CD14-positive monocyte (primary cell): ENCODE data around the gene JMJD6. TPM values are rescaled to one million over a fixed set of nuclear protein-coding genes. Genes with fewer than 3 reads are reported as not detected.

Experiments
- DNase-seq, 3 donors: peaks; one replicate each; pipeline ENCODE4 v3.0.0-alpha.2; 2011 to 2022
- H2AFZ ChIP-seq: 2 replicates; pipeline ENCODE4 v1.6.0; 2012; ENCODE audit warnings: mild to moderate bottlenecking, low read depth, low read length, inconsistent platforms; ENCODE audit not compliant: insufficient read depth, poor library complexity, severe bottlenecking
- H3K27ac ChIP-seq, 2 donors: 1 replicate in 1 of 2; 2 replicates in 1 of 2; pipeline ENCODE4 v1.5.1; 2012 to 2013; ENCODE audit warnings: low read length in 2 of 2, control low read depth in 1 of 2, inconsistent platforms in 1 of 2, low read depth in 1 of 2, mild to moderate bottlenecking in 1 of 2
- H3K27me3 ChIP-seq, 2 donors: one replicate each; pipeline versions ENCODE4 v1.6.0 to v1.6.1; 2011 to 2013; ENCODE audit warnings: low read length in 2 of 2; ENCODE audit not compliant: control insufficient read depth in 2 of 2, insufficient read depth in 2 of 2
- H3K36me3 ChIP-seq, 2 donors: replicated peaks in 1 of 2; 1 replicate in 1 of 2; 2 replicates in 1 of 2; pipeline versions ENCODE4 v1.5.1 to v1.6.1; 2012 to 2013; ENCODE audit warnings: low read length in 2 of 2, control low read depth in 1 of 2, inconsistent platforms in 1 of 2, mild to moderate bottlenecking in 1 of 2; ENCODE audit not compliant: insufficient read depth in 2 of 2, control insufficient read depth in 1 of 2
- H3K4me1 ChIP-seq, 2 donors: 1 replicate in 1 of 2; 2 replicates in 1 of 2; pipeline versions ENCODE4 v1.5.1 to v1.6.1; 2012 to 2013; ENCODE audit warnings: low read length in 2 of 2, control low read depth in 1 of 2, inconsistent platforms in 1 of 2, mild to moderate bottlenecking in 1 of 2, moderate library complexity in 1 of 2; ENCODE audit not compliant: insufficient read depth in 2 of 2, control insufficient read depth in 1 of 2
- H3K4me2 ChIP-seq: replicated peaks from 2 replicates; pipeline ENCODE3; 2012; ENCODE audit warnings: low read length, moderate library complexity, mild to moderate bottlenecking; ENCODE audit not compliant: poor library complexity, severe bottlenecking; ENCODE audit errors: extremely low read depth
- H3K4me3 ChIP-seq, 3 experiments: fragments of 200-600 bp in 1 of 3; sonication (generic) in 1 of 3; replicated peaks in 1 of 3; 1 replicate in 2 of 3; 2 replicates in 1 of 3; pipeline ENCODE4 v1.5.1; 2011 to 2013; ENCODE audit warnings: low read length in 3 of 3, mild to moderate bottlenecking in 3 of 3, control low read depth in 2 of 3, low read depth in 2 of 3, inconsistent platforms in 1 of 3, moderate library complexity in 1 of 3
- H3K79me2 ChIP-seq: 2 replicates; pipeline ENCODE4 v1.6.0; 2012; ENCODE audit warnings: mild to moderate bottlenecking, control low read depth, inconsistent platforms, low read length, moderate library complexity; ENCODE audit not compliant: insufficient read depth
- H3K9ac ChIP-seq: 2 replicates; pipeline ENCODE4 v1.6.0; 2017; ENCODE audit warnings: low read length, mild to moderate bottlenecking; ENCODE audit not compliant: insufficient read depth, poor library complexity, severe bottlenecking
- H3K9me3 ChIP-seq, 2 donors: replicated peaks in 1 of 2; 1 replicate in 1 of 2; 2 replicates in 1 of 2; pipeline versions ENCODE4 v1.5.1 to v1.6.1; 2012 to 2013; ENCODE audit warnings: low read length in 2 of 2, control low read depth in 1 of 2; ENCODE audit not compliant: control insufficient read depth in 1 of 2, insufficient read depth in 1 of 2
- H4K20me1 ChIP-seq: 2 replicates; pipeline ENCODE4 v1.6.0; 2012; ENCODE audit warnings: mild to moderate bottlenecking, low read length, control low read depth, moderate library complexity; ENCODE audit not compliant: insufficient read depth
- H3K27ac Mint-ChIP-seq, 7 donors: one replicate each; pipeline ENCODE4 v1.8.0; 2020; ENCODE audit warnings: mild to moderate bottlenecking in 7 of 7, mixed read lengths in 7 of 7, moderate library complexity in 6 of 7, inconsistent platforms in 2 of 7
- H3K27me3 Mint-ChIP-seq, 3 donors: one replicate each; pipeline ENCODE4 v1.8.0; 2021 to 2022; ENCODE audit warnings: low read depth in 3 of 3, mild to moderate bottlenecking in 3 of 3, mixed read lengths in 3 of 3, moderate library complexity in 3 of 3, inconsistent platforms in 1 of 3
- H3K36me3 Mint-ChIP-seq, 2 donors: one replicate each; pipeline ENCODE4 v1.8.0; 2020; ENCODE audit warnings: mixed read lengths in 2 of 2, inconsistent platforms in 1 of 2, mild to moderate bottlenecking in 1 of 2
- H3K4me1 Mint-ChIP-seq: one replicate; pipeline ENCODE4 v1.8.0; 2020; ENCODE audit warnings: mild to moderate bottlenecking, mixed read lengths
- H3K4me3 Mint-ChIP-seq, 2 donors: one replicate each; pipeline ENCODE4 v1.8.0; 2020; ENCODE audit warnings: mild to moderate bottlenecking in 2 of 2, mixed read lengths in 2 of 2, moderate library complexity in 1 of 2
- H3K9me3 Mint-ChIP-seq, 7 donors: one replicate each; pipeline ENCODE4 v1.8.0; 2020 to 2022; ENCODE audit warnings: mixed read lengths in 7 of 7, mild to moderate bottlenecking in 6 of 7, moderate library complexity in 6 of 7, inconsistent platforms in 2 of 7
- CTCF ChIP-seq: fragments of 200-600 bp; IDR thresholded peaks from one replicate; pipeline ENCODE4 v1.8.0; 2022; ENCODE audit warnings: antibody characterized with exemption, mild to moderate bottlenecking
- WGBS: methylation state at CpG from one replicate; pipeline ENCODE4 v1.1.5; 2013; ENCODE audit warnings: missing lambda C conversion rate; ENCODE audit not compliant: insufficient coverage; 5-methylcytosine and 5-hydroxymethylcytosine counted together
- intact Hi-C, 2 donors: fragments of 100-400 bp; cut with micrococcal nuclease; formaldehyde crosslinking; loops; one replicate each; pipeline versions ENCODE4 v1.15.0 to v1.15.1; 2023
- polyA plus RNA-seq, 3 donors: library from polyadenylated mRNA; depleted of rRNA in 1 of 3; unstranded in 2 of 3; stranded (reverse) in 1 of 3; fragments of 300-500 nt in 2 of 3; fragments of >200 nt in 1 of 3; fragmentation: Illumina TruSeq in 2 of 3; gene quantifications; 1 replicate in 2 of 3; 2 replicates in 1 of 3; pipeline ENCODE4 v1.2.3, GENCODE V29; 2012 to 2021

JMJD6 gene
- polyA plus RNA-seq, 3 donors, result 24.6 to 75.0 (median 26.2) TPM

GRCh38 chr17:76716146-76716838 lies 10.1 kb downstream of the JMJD6 start:
- no peak for TF ChIP-seq CTCF
- Mint-ChIP-seq H3K36me3 (peaks cover 63 to 83% of the 10 kb centered on the region in 2 donors), H3K9me3 (peaks cover 0 to 2% (median 0%) of the 10 kb centered on the region in 7 donors), H3K27ac (peak overlapping the region; percentile 94 to 98 (median 96)), H3K27me3 (peaks cover 3 to 10% (median 6%) of the 10 kb centered on the region in 3 donors), H3K4me3 (peak overlapping the region; percentile 48 to 61), H3K4me1 (peaks cover 30% of the 10 kb centered on the region)
- Histone ChIP-seq H3K4me3 (no peak overlapping the region), H3K27ac (peak overlapping the region; percentile 88 to 90), H3K4me1 (peaks cover 30 to 33% of the 10 kb centered on the region in 2 donors), H3K27me3 (peaks cover 3% of the 10 kb centered on the region in 2 donors), H3K9ac (peak overlapping the region; percentile 39), H2AFZ (no peak overlapping the region), H3K4me2 (no peak overlapping the region), H3K9me3 (no peaks in the 10 kb centered on the region), H3K36me3 (peaks cover 60 to 82% of the 10 kb centered on the region in 2 donors), H3K79me2 (peaks cover 6% of the 10 kb centered on the region), H4K20me1 (peaks cover 68% of the 10 kb centered on the region)
- peak; percentile 92 to 99 (median 99) for DNase-seq
- intact Hi-C loops, result loop anchor here in 1 of 2 donors (1.0 to 10.0 kb wide), 2 partner anchors 9 to 211 kb away; partner anchors contain the start of gene RHBDF2
- WGBS, result 20% methylated on average over 9 of the region's 13 CpGs

- H3K27ac Mint-ChIP-seq, result peak overlapping the region; percentile 94 to 98 (median 96)
- peaks cover 7 to 14% (median 9%) of the 10 kb centered on the region in 3 donors for H3K27me3 Mint-ChIP-seq
- no peak overlapping the region for H2AFZ ChIP-seq
- H4K20me1 ChIP-seq, result peaks cover 61% of the 10 kb centered on the region
- H3K36me3 Mint-ChIP-seq, result peaks cover 57 to 74% of the 10 kb centered on the region in 2 donors
- peak overlapping the region; percentile 30 for H3K9ac ChIP-seq
- H3K27me3 ChIP-seq, result peaks cover 6% of the 10 kb centered on the region in 2 donors
- peak overlapping the region; percentile 40 for H3K4me2 ChIP-seq
- no peaks in the 10 kb centered on the region for H3K9me3 ChIP-seq
- peak overlapping the region in 1 of 3 experiments; percentile 45 for H3K4me3 ChIP-seq
- DNase-seq, result no peak
- H3K4me3 Mint-ChIP-seq, result peak overlapping the region in 1 of 2 donors; percentile 39
- H3K9me3 Mint-ChIP-seq, result peaks cover 0 to 2% (median 0%) of the 10 kb centered on the region in 7 donors
- peaks cover 35 to 37% of the 10 kb centered on the region in 2 donors for H3K4me1 ChIP-seq
- intact Hi-C loops, result loop anchor here in 1 of 2 donors (2.0 to 10.0 kb wide), 2 partner anchors 41 to 211 kb away; partner anchors contain the start of gene RHBDF2
- no peak for TF ChIP-seq CTCF
- peaks cover 3% of the 10 kb centered on the region for H3K79me2 ChIP-seq
- peaks cover 34% of the 10 kb centered on the region for H3K4me1 Mint-ChIP-seq
- H3K36me3 ChIP-seq, result peaks cover 52 to 73% of the 10 kb centered on the region in 2 donors
- no CpG with 5 or more reads among the region's 2 CpGs for WGBS
- H3K27ac ChIP-seq, result peak overlapping the region; percentile 88 to 90
Observed at GRCh38 chr17:76715496-76715830, 10.9 kb downstream of the JMJD6 start.
